GM19452 (cell line): Measurements from ENCODE around the gene SLC34A2.
A peak's percentile ranks its signal among the peaks of the same experiment; 100 is the strongest.

Source experiments
- ATAC-seq: cut with Tn5 transposase; IDR thresholded peaks from one replicate; pipeline ENCODE4 v1.9.1; 2021; ENCODE audit not compliant: unreplicated experiment

Gene SLC34A2

DNA sequence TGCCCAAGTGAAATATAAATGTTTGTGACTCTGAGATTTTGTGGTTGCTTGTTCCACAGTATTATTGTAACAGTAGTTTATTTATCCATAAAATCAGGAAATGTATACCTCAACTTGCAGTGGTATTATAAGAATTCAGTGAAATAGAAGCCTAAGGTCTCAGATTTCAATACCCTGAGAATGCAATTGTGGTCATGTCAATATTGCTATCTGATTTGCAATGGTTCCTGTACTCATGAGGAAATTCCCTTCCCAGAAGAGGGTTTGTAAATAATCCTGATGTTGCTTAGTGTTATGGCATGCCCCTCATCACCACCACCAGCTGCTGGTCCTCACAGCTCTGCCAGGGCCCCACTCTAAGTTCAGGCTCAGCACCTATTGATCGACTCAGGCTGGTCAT is 67.8 kb downstream of the SLC34A2 start:
- ATAC-seq = no peak

DNA sequence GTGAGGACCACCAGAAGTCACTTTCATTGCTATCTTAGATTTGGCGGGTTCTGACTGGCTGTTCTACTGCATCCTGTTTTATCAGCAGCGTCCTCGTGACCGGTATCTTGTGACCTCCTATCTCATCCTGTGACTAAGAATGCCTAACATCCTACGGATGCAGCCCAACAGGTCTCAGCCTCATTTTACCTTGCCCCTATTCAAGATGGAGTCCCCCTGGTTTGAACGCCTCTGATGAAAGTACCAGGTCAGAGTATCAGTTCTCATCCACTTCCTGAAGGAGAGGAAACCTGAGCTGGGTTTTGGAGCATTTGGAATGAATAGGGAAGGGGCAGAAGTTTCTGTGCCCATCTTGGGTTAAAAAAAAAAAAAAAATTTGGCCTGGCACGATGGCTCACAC is 70.2 kb downstream of the SLC34A2 start:
- no peak for ATAC-seq

DNA sequence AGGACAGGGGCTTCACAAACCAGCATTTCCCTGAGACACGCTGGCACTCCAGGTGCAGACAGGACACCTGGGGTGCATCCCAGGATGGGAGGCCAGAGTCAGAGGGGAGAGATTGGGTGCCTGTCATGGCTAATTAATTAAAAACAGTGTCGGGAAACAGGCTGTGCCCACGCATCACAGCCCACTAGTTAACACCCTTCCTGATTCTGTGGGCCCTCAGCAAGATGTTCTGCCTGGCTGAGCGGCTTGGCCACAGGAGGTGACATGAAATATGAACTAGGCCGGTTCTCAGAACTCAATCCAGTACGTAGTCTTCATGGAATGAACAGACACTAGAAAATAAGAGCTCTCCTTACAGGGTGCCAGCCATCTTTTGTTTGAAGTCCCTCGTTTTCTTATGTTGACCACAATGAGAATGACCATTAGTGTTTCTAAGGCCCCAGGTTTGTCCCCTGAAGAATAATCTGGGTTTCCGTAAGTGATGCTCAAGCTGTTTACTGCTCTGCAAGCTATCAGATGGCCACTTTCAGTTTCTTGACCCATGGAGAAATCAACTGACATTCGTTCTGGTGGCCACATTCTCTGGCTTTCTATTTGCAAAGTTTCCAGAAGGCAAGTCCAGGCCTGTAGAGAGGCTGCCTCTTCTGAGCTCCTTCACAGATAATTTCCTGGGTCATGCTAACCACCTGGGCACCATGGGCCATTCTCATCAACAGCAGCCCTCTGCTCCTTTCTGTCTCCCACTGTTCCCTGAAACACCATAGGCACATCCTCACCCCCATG is 72.3 kb downstream of the SLC34A2 start:
- peak; percentile 61 for ATAC-seq
